PFSK-1 (cell line): ENCODE measurements around the gene MTHFD2L.

Experiments used
- FOXP2 ChIP-seq: optimal IDR thresholded peaks from 2 replicates; pipeline ENCODE3; 2011; ENCODE audit warnings: borderline replicate concordance, control low read depth, inconsistent platforms; ENCODE audit not compliant: insufficient read depth; ENCODE audit errors: extremely low read length, extremely low read depth
- POLR2AphosphoS5 ChIP-seq: IDR thresholded peaks from 2 replicates; pipeline ENCODE4 v1.6.1; 2012; ENCODE audit warnings: low read depth, mild to moderate bottlenecking, control low read depth, low read length, moderate library complexity
- REST ChIP-seq, 2 experiments: IDR thresholded peaks; 2 replicates each; pipeline versions ENCODE4 v1.6.1 to v1.8.0; 2011 to 2012; ENCODE audit warnings: low read depth in 2 of 2, low read length in 2 of 2, control low read depth in 1 of 2, inconsistent platforms in 1 of 2, mild to moderate bottlenecking in 1 of 2, moderate library complexity in 1 of 2; ENCODE audit not compliant: insufficient read depth in 1 of 2
- SIN3A ChIP-seq: IDR thresholded peaks from 2 replicates; pipeline ENCODE4 v1.6.1; 2012; ENCODE audit warnings: mild to moderate bottlenecking, low read length, moderate library complexity, borderline replicate concordance; ENCODE audit not compliant: insufficient read depth
- TAF1 ChIP-seq: IDR thresholded peaks from 2 replicates; pipeline ENCODE4 v1.6.1; 2012; ENCODE audit warnings: low read length, control low read depth, borderline replicate concordance; ENCODE audit not compliant: insufficient read depth

- TF ChIP-seq SIN3A (no peak), POLR2AphosphoS5 (no peak), TAF1 (no peak), FOXP2 (no peak), REST (IDR thresholded peaks at IDR 0.05; ENCODE audit: insufficient read depth in 1 of 2, low read depth in 2 of 2, low read length in 2 of 2) (no peak)
Observed at GRCh38 chr4:74132944-74133343, 25.0 kb upstream of the MTHFD2L start.
